Measurements from ENCODE around the gene MTMR12. TPM values are rescaled to one million over a fixed set of nuclear protein-coding genes. Genes with fewer than 3 reads are reported as not detected.

MTMR12 gene
- total and polyA plus RNA-seq, 2 of the 4 experiments (the other 2 are of a cell fraction): 11.1 to 21.3 TPM

GRCh38 chr5:32311404-32312196 is 1.1 kb downstream of the MTMR12 start:
- ChIA-PET CTCF (no interaction called here), POLR2A (ENCODE audit: unreplicated experiment) (no interaction called here)
- H4K8ac ChIP-seq (ENCODE audit: low read depth in 2 of 2, low read length in 2 of 2): peak overlapping the region; percentile 5 to 59; a peak in 2 of 4 replicates
- peak overlapping the region; percentile 74 for H3K4me2 ChIP-seq (ENCODE audit: low read depth, low read length)
- H2BK20ac ChIP-seq (ENCODE audit: low read depth, low read length): no peak overlapping the region; the same call in 1 of the 2 replicates
- H3K4me3 ChIP-seq (ENCODE audit: insufficient read depth, low read depth, low read length): peak overlapping the region; percentile 66
- H3K4me1 ChIP-seq (ENCODE audit: control insufficient read depth, insufficient read depth, low read length): peaks cover 5% of the 10 kb centered on the region
- no peak for TF ChIP-seq CHD1 (IDR thresholded peaks at IDR 0.05; ENCODE audit: low read depth, low read length)
- peak; percentile 62 for TF ChIP-seq CEBPB (IDR thresholded peaks at IDR 0.05; ENCODE audit: low read depth, low read length)
- H2AK9ac ChIP-seq (replicated peaks; ENCODE audit: low read depth, low read length, poor library complexity): peak overlapping the region; percentile 87
- H2BK15ac ChIP-seq (ENCODE audit: low read depth, low read length): no peak overlapping the region
- no peak overlapping the region for H4K5ac ChIP-seq (ENCODE audit: low read depth, low read length)
- H3K36me3 ChIP-seq (ENCODE audit: control insufficient read depth, insufficient read depth, low read length): no peaks in the 10 kb centered on the region; the same call in 1 of the 2 replicates
- peaks cover 9% of the 10 kb centered on the region; the same call in 1 of the 2 replicates for H3K9me1 ChIP-seq (ENCODE audit: insufficient read depth, low read length)
- H3K4ac ChIP-seq (ENCODE audit: low read depth, low read length): no peak overlapping the region; the same call in 1 of the 2 replicates
- peak; percentile 11 for DNase-seq
- H3K9ac ChIP-seq (ENCODE audit: low read depth, low read length): peak overlapping the region; percentile 78
- in situ Hi-C loops (cut with MboI; ENCODE audit: low sequenced_read_pairs): no loop called here
- peaks cover 19 to 49% of the 10 kb centered on the region in 2 experiments; a peak in 3 of 4 replicates for H3K79me1 ChIP-seq (ENCODE audit: low read depth in 1 of 2, low read length in 2 of 2)
- no peak overlapping the region for H3K56ac ChIP-seq (ENCODE audit: extremely low read depth, insufficient read depth, low read length)
- H3K14ac ChIP-seq (replicated peaks; ENCODE audit: low read depth, low read length): peak overlapping the region; percentile 86
- peak overlapping the region; percentile 80; the same call in 1 of the 2 replicates for H2AK5ac ChIP-seq (ENCODE audit: low read depth, low read length)
- whole genome bisulfite sequencing, 2 experiments (ENCODE audit: extremely low coverage in 2 of 2, insufficient read length in 1 of 2): 38 to 100% methylated on average over 2 to 4 of the region's 16 CpGs
- ATAC-seq (ENCODE audit: low read depth): no peak
- no peaks in the 10 kb centered on the region for H3K9me3 ChIP-seq (ENCODE audit: control insufficient read depth, insufficient read depth, low read length)
- H2BK5ac ChIP-seq (ENCODE audit: low read depth, low read length, poor library complexity, severe bottlenecking): peak overlapping the region; percentile 1
- H4K20me1 ChIP-seq (ENCODE audit: insufficient read depth, low read length): peaks cover 9% of the 10 kb centered on the region; the same call in 1 of the 2 replicates
- H2AFZ ChIP-seq (replicated peaks; ENCODE audit: low read length, poor library complexity): peak overlapping the region; percentile 99
- no peak overlapping the region for H3K18ac ChIP-seq (ENCODE audit: low read depth, low read length)
- peak overlapping the region; percentile 25 for H3K27ac ChIP-seq (ENCODE audit: insufficient read depth, low read length)
- BruUV-seq (replicated peaks): no TSS peak
- H2BK120ac ChIP-seq (ENCODE audit: low read depth, low read length): no peak overlapping the region
- peak overlapping the region; percentile 90 for H3K23ac ChIP-seq (ENCODE audit: low read depth, low read length)
- H4K91ac ChIP-seq (ENCODE audit: insufficient read depth, low read depth, low read length): no peak overlapping the region
- dilution Hi-C loops (cut with HindIII; ENCODE audit: low sequenced_read_pairs, unreplicated experiment): no loop called here
- intact Hi-C loops (cut with micrococcal nuclease): loop anchor here (2.0 to 5.0 kb wide), 2 partner anchors 79 to 139 kb away; no protein-coding TSS in a partner anchor
- H3K27me3 ChIP-seq (ENCODE audit: control insufficient read depth, insufficient read depth, low read length): no peaks in the 10 kb centered on the region

All from IMR-90 (cell line).